ENCODE measurements around the gene GNPTAB. TPM values are rescaled to one million over a fixed set of nuclear protein-coding genes. Genes with fewer than 3 reads are reported as not detected.

GNPTAB gene
- total and polyA plus RNA-seq, 7 donors = 12.0 to 42.2 (median 25.4) TPM

- no peak for TF ChIP-seq POLR2A (IDR thresholded peaks at IDR 0.05)
- TF ChIP-seq POLR2AphosphoS5 (IDR thresholded peaks at IDR 0.05) = no peak
- no peak for TF ChIP-seq CTCF (IDR thresholded peaks at IDR 0.05)
- TF ChIP-seq EP300 (IDR thresholded peaks at IDR 0.05) = no peak
- H3K4me3 ChIP-seq = no peak overlapping the region
- no peak for DNase-seq
- H3K9me3 ChIP-seq = no peaks in the 10 kb centered on the region
- 78 to 81% methylated on average over 6 of the region's 6 CpGs for WGBS, 2 donors
- no peaks in the 10 kb centered on the region for H3K4me1 ChIP-seq
- intact Hi-C loops (cut with DNase I) = no loop called here
- H3K27ac ChIP-seq = peak overlapping the region in 1 of 4 donors; percentile 7
- no peaks in the 10 kb centered on the region for H3K27me3 ChIP-seq
- peaks cover 0 to 55% (median 16%) of the 10 kb centered on the region in 4 donors for H3K36me3 ChIP-seq
Observed at GRCh38 chr12:101763246-101763931, 67.4 kb downstream of the GNPTAB start.

- 88 to 95% methylated on average over 4 of the region's 4 CpGs for WGBS, 2 donors
- peaks cover 0 to 55% (median 10%) of the 10 kb centered on the region in 4 donors for H3K36me3 ChIP-seq
- intact Hi-C loops (cut with DNase I) = no loop called here
- no peak for TF ChIP-seq POLR2A (IDR thresholded peaks at IDR 0.05)
- no peak for TF ChIP-seq EP300 (IDR thresholded peaks at IDR 0.05)
- H3K4me3 ChIP-seq = no peak overlapping the region
- H3K27me3 ChIP-seq = no peaks in the 10 kb centered on the region
- H3K27ac ChIP-seq = no peak overlapping the region
- H3K9me3 ChIP-seq = no peaks in the 10 kb centered on the region
- DNase-seq = no peak
- H3K4me1 ChIP-seq = no peaks in the 10 kb centered on the region
Observed at GRCh38 chr12:101761781-101762180, 69.0 kb downstream of the GNPTAB start.

GRCh38 chr12:101761350-101761749 is 69.4 kb downstream of the GNPTAB start:
- no peak for DNase-seq
- H3K9me3 ChIP-seq = no peaks in the 10 kb centered on the region
- H3K4me3 ChIP-seq = no peak overlapping the region
- H3K4me1 ChIP-seq = no peaks in the 10 kb centered on the region
- intact Hi-C loops (cut with DNase I) = no loop called here
- no peaks in the 10 kb centered on the region for H3K27me3 ChIP-seq
- 76 to 79% methylated on average over 5 of the region's 5 CpGs for WGBS, 2 donors
- no peak overlapping the region for H3K27ac ChIP-seq
- TF ChIP-seq EP300 (IDR thresholded peaks at IDR 0.05) (no peak), POLR2AphosphoS5 (IDR thresholded peaks at IDR 0.05) (no peak), POLR2A (IDR thresholded peaks at IDR 0.05) (no peak), CTCF (IDR thresholded peaks at IDR 0.05) (no peak)
- peaks cover 0 to 54% (median 9%) of the 10 kb centered on the region in 4 donors for H3K36me3 ChIP-seq

- no peaks in the 10 kb centered on the region for H3K27me3 ChIP-seq
- TF ChIP-seq CTCF (IDR thresholded peaks at IDR 0.05) (peak in 3 of 4 experiments; percentile 53 to 73 (median 64)), POLR2AphosphoS5 (IDR thresholded peaks at IDR 0.05) (no peak)
- H3K4me1 ChIP-seq = no peaks in the 10 kb centered on the region
- WGBS, 2 donors = 59 to 65% methylated on average over 5 of the region's 5 CpGs
- peaks cover 0 to 58% (median 8%) of the 10 kb centered on the region in 4 donors for H3K36me3 ChIP-seq
- intact Hi-C loops (cut with DNase I) = no loop called here
- H3K4me3 ChIP-seq = no peak overlapping the region
- no peaks in the 10 kb centered on the region for H3K9me3 ChIP-seq
- DNase-seq = no peak
- H3K27ac ChIP-seq = no peak overlapping the region
Observed at GRCh38 chr12:101759396-101760047, 71.2 kb downstream of the GNPTAB start.

- 92 to 96% methylated on average over 4 of the region's 4 CpGs for WGBS, 2 donors
- Histone ChIP-seq H3K27ac (no peak overlapping the region), H3K36me3 (peaks cover 0 to 83% (median 20%) of the 10 kb centered on the region in 4 donors), H3K4me1 (no peaks in the 10 kb centered on the region), H3K9me3 (no peaks in the 10 kb centered on the region), H3K4me3 (no peak overlapping the region), H3K27me3 (no peaks in the 10 kb centered on the region)
- TF ChIP-seq POLR2AphosphoS5 (IDR thresholded peaks at IDR 0.05) (no peak), CTCF (IDR thresholded peaks at IDR 0.05) (no peak), EP300 (IDR thresholded peaks at IDR 0.05) (no peak), POLR2A (IDR thresholded peaks at IDR 0.05) (no peak)
- DNase-seq = no peak
- intact Hi-C loops (cut with DNase I) = no loop called here
Observed at GRCh38 chr12:101750152-101750551, 80.6 kb downstream of the GNPTAB start.

Measured in sigmoid colon (tissue), 7 donors.